ENCODE results near the gene TAOK1.

Gene TAOK1

DNA sequence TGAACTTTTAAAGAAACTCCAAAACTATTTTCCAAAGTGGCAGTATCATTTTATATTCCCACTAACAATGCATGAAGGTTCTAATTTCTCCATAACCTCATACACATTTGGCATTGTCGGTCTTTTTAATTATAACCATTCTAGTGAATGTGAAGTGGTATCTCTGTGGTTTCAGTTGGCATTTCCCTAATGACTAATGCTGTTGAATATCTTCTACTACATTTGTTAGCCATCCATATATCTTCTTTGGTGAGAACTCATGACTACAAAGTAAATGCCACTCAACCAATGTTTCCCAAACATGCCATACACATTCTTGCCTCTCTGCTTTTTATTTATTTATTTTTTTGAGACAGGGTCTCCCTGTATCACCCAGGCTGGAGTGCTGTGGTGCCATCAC lies 31.7 kb upstream of the TAOK1 start:
- Mint-ChIP-seq H3K9me3 (no peaks in the 10 kb centered on the region), H3K27ac (ENCODE audit: low read depth) (no peak overlapping the region), H3K4me3 (no peak overlapping the region), H3K36me3 (ENCODE audit: insufficient read depth) (no peaks in the 10 kb centered on the region), H3K27me3 (no peaks in the 10 kb centered on the region), H3K4me1 (no peaks in the 10 kb centered on the region)
- DNase-seq (ENCODE audit: low spot score in 2 of 2) (no peak), ATAC-seq (replicated peaks; ENCODE audit: extremely low read depth, poor library complexity, severe bottlenecking) (no peak)

DNA sequence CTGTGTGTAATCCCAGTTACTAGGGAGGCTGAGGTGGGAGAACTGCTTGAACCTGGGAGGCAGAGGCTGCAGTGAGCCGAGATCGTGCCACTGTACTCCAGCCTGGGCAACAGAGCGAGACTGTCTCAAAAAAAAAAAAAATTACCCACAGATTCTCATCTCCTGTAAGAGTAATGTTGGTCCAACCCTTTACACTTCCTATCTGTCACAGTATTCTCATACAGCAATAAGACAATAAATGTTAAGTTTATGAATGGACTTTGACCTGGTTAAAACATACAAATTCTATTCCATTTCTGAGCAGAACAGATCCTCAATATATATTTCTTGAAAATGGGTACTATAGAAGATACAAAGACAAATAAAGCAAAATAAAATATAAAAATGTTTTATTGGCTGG lies 30.4 kb upstream of the TAOK1 start:
- ATAC-seq (replicated peaks; ENCODE audit: extremely low read depth, poor library complexity, severe bottlenecking) (no peak), DNase-seq (ENCODE audit: low spot score in 2 of 2) (no peak)
- Mint-ChIP-seq H3K4me1 (no peaks in the 10 kb centered on the region), H3K27ac (ENCODE audit: low read depth) (no peak overlapping the region), H3K4me3 (no peak overlapping the region), H3K36me3 (ENCODE audit: insufficient read depth) (no peaks in the 10 kb centered on the region), H3K9me3 (no peaks in the 10 kb centered on the region), H3K27me3 (no peaks in the 10 kb centered on the region)

DNA sequence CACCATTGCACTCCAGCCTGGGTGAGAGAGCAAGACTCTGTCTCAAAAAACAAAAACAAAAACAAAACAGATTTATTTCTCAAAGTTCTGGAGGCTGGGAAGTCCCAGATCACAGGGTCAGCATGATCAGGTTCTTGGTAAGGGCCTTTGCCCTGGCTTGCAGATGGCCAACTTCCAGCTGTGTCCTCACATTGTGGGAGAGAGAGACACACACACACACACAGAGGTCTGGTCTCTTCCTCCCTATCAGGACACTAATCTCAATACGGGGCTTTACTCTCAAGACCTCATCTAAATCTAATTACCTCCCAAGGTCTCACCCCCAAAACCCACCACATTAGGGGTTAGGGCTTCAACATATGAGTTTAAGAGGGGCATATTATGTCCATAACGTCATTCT lies 26.4 kb upstream of the TAOK1 start:
- no peak overlapping the region for H3K27ac Mint-ChIP-seq (ENCODE audit: low read depth)
- no peaks in the 10 kb centered on the region for H3K27me3 Mint-ChIP-seq
- no peaks in the 10 kb centered on the region for H3K36me3 Mint-ChIP-seq (ENCODE audit: insufficient read depth)
- H3K4me1 Mint-ChIP-seq: no peaks in the 10 kb centered on the region
- H3K9me3 Mint-ChIP-seq: no peaks in the 10 kb centered on the region
- DNase-seq (ENCODE audit: low spot score in 2 of 2) (no peak), ATAC-seq (replicated peaks; ENCODE audit: extremely low read depth, poor library complexity, severe bottlenecking) (no peak)
- no peak overlapping the region for H3K4me3 Mint-ChIP-seq

DNA sequence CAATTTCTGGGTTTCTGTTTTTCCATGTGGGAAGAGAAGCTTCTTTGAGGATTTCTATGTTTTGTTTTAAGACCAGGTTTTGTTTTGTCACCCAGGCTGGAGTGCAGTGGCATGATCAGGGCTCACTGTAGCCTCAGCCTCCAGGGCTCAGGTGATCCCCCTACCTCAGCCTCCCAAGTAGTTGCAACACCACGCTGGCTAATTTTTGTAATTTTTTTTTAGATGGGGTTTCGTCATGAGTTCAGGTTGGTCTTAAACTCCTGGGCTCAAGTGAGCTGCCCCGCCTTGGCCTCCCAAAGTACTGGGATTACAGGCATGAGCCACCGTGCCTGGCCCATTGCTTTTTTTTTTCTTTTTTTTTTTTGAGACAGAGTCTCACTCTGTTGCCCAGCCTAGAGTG lies 25.5 kb upstream of the TAOK1 start:
- no peak for ATAC-seq (replicated peaks; ENCODE audit: extremely low read depth, poor library complexity, severe bottlenecking)
- H3K27me3 Mint-ChIP-seq: no peaks in the 10 kb centered on the region
- H3K27ac Mint-ChIP-seq (ENCODE audit: low read depth): no peak overlapping the region
- H3K4me1 Mint-ChIP-seq: no peaks in the 10 kb centered on the region
- no peak overlapping the region for H3K4me3 Mint-ChIP-seq
- no peaks in the 10 kb centered on the region for H3K36me3 Mint-ChIP-seq (ENCODE audit: insufficient read depth)
- H3K9me3 Mint-ChIP-seq: no peaks in the 10 kb centered on the region
- no peak for DNase-seq (ENCODE audit: low spot score in 2 of 2)

DNA sequence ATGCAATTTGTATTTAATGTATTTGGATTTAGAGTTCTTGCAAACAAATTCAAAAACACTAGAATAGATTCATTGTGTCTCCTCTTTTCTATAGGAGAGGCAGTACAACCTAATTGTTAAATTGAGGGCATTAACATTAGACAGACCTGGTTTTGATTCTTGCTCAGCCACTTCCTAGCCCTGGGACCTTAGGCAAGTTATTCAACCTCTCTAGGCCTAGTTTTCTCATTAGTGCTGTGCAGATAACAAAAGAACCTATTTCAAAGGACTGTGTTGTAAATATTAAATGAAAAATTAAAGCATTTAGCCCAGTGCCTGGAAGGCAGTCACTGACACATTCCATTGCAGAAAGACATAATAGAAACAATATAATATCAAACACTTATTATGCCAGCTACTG lies 22.0 kb upstream of the TAOK1 start:
- ATAC-seq (replicated peaks; ENCODE audit: extremely low read depth, poor library complexity, severe bottlenecking): no peak
- Mint-ChIP-seq H3K36me3 (ENCODE audit: insufficient read depth) (no peaks in the 10 kb centered on the region), H3K4me1 (no peaks in the 10 kb centered on the region), H3K27me3 (no peaks in the 10 kb centered on the region), H3K9me3 (no peaks in the 10 kb centered on the region), H3K27ac (ENCODE audit: low read depth) (no peak overlapping the region), H3K4me3 (no peak overlapping the region)
- DNase-seq (ENCODE audit: low spot score in 2 of 2): no peak

DNA sequence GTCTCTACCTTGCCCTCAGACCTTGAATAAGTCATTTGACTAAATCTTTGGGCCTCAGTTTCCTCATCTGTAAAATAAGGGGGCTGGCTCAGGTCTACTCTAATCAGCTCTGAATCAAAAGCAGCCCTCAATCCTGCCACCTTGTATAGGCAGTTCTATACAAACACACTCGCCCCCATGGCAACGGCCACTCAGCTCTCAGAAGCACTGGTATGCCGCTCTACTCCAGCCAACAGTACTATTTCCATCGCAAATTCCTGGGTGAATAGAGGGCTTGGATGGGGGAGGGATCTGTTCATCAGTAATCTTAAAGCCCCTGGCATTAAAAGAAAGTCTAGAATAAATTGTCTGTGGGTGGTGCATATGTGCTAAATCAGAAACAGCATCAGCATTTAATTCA lies 21.2 kb upstream of the TAOK1 start:
- Mint-ChIP-seq H3K36me3 (ENCODE audit: insufficient read depth) (no peaks in the 10 kb centered on the region), H3K9me3 (no peaks in the 10 kb centered on the region), H3K27ac (ENCODE audit: low read depth) (no peak overlapping the region), H3K4me3 (no peak overlapping the region), H3K4me1 (no peaks in the 10 kb centered on the region), H3K27me3 (no peaks in the 10 kb centered on the region)
- ATAC-seq (replicated peaks; ENCODE audit: extremely low read depth, poor library complexity, severe bottlenecking) (no peak), DNase-seq (ENCODE audit: low spot score in 2 of 2) (no peak)

DNA sequence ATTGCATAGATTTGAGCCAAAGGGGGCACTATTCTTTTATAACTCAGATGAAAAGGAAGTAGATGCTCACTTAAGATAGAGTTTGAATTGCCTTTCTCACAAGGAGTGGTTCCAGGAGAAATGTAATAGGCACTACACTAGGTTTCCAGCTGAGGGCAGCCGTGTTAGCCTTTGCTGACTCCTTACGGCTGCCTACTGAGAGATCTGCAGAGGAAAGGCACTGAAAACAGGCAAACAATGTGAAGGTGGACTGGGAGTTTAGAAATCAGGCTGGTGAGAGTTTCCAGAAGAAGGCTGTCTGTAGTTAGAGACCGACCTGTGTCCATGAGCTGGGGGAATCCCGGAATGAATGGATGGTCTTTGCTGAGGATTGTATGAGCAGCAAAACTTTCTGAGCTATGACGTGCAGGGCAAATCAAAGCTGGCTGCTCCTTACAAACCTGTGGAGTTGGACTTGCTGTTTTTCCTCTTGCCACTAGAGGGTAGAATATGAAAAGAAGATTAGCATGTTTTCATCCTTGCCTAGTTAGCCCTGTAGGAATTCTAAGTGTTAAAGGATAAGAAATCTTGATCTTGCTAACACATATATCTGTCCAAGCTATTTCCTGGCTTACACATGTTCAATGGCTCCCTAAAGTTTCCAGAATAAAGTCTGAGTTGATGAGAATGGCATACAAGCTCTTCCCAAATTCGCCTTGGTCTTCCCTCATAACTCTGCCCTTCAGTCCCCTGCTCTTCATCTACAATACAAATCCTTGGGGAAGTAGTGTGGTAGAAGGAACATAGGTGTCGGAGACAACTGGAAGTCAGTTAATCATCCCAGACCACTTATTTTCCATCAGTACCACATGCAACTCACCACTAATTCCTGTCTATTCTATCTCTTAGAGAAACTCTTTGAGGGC lies 20.1 kb upstream of the TAOK1 start:
- H3K4me3 Mint-ChIP-seq: no peak overlapping the region
- H3K27ac Mint-ChIP-seq (ENCODE audit: low read depth): no peak overlapping the region
- no peaks in the 10 kb centered on the region for H3K4me1 Mint-ChIP-seq
- ATAC-seq (replicated peaks; ENCODE audit: extremely low read depth, poor library complexity, severe bottlenecking) (peak; percentile 97), DNase-seq (ENCODE audit: low spot score in 2 of 2) (peak; percentile 37 to 46)
- no peaks in the 10 kb centered on the region for H3K9me3 Mint-ChIP-seq
- H3K27me3 Mint-ChIP-seq: no peaks in the 10 kb centered on the region
- H3K36me3 Mint-ChIP-seq (ENCODE audit: insufficient read depth): no peaks in the 10 kb centered on the region

DNA sequence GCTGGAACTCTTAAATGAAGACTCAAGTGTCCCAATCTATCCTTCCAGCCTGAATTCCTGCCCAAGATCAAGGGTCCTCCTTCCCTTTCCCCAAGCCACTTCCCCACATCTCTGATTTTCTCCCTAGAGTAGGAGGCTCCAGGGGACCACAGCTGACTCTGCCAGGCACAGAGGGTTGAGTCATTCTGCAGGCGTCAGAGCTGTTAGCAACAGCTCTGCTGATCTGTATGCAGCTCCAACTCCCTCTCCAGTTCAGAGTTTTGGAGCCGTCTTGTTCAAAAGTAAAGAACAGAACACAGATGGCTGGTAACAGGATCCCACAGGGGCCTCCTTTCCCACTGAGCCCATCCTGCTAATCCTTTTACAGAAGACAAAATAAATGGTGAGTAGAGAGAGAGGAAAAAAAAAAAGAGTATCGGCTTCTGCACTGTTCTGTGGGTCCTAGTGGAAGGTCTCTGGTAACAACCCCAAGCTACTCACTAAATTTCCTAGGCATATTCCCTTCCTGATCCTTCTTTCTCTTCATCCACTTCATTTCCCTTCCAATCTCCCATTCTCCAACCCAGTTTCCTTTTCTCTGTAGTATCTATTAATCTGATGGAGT lies 13.4 kb upstream of the TAOK1 start:
- Mint-ChIP-seq H3K4me3 (no peak overlapping the region), H3K9me3 (no peaks in the 10 kb centered on the region), H3K27ac (ENCODE audit: low read depth) (no peak overlapping the region), H3K4me1 (no peaks in the 10 kb centered on the region), H3K36me3 (ENCODE audit: insufficient read depth) (no peaks in the 10 kb centered on the region), H3K27me3 (peaks cover 16% of the 10 kb centered on the region)
- DNase-seq (ENCODE audit: low spot score in 2 of 2) (no peak), ATAC-seq (replicated peaks; ENCODE audit: extremely low read depth, poor library complexity, severe bottlenecking) (no peak)

DNA sequence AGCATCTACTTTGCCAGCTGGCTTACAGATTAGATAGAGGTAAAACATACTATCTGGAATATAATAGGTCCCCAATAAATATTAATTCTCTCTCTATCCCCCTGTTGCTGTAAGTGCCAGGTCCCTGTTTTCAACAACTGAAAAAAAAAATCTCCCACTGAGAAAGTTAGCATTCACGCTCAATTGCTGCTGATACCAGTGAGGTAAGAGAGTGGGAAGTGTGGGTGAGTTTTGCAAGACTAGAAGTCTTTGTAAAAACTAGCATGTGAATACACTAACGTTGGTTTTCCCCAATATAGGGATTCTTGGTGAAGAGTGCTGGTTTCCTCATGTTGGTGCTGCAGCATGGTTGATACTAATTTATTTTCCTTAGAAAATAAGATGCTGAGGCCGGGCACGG lies 11.7 kb upstream of the TAOK1 start:
- H3K4me1 Mint-ChIP-seq: no peaks in the 10 kb centered on the region
- DNase-seq (ENCODE audit: low spot score in 2 of 2) (no peak), ATAC-seq (replicated peaks; ENCODE audit: extremely low read depth, poor library complexity, severe bottlenecking) (no peak)
- no peaks in the 10 kb centered on the region for H3K9me3 Mint-ChIP-seq
- peaks cover 16% of the 10 kb centered on the region for H3K27me3 Mint-ChIP-seq
- no peak overlapping the region for H3K27ac Mint-ChIP-seq (ENCODE audit: low read depth)
- no peak overlapping the region for H3K4me3 Mint-ChIP-seq
- no peaks in the 10 kb centered on the region for H3K36me3 Mint-ChIP-seq (ENCODE audit: insufficient read depth)

DNA sequence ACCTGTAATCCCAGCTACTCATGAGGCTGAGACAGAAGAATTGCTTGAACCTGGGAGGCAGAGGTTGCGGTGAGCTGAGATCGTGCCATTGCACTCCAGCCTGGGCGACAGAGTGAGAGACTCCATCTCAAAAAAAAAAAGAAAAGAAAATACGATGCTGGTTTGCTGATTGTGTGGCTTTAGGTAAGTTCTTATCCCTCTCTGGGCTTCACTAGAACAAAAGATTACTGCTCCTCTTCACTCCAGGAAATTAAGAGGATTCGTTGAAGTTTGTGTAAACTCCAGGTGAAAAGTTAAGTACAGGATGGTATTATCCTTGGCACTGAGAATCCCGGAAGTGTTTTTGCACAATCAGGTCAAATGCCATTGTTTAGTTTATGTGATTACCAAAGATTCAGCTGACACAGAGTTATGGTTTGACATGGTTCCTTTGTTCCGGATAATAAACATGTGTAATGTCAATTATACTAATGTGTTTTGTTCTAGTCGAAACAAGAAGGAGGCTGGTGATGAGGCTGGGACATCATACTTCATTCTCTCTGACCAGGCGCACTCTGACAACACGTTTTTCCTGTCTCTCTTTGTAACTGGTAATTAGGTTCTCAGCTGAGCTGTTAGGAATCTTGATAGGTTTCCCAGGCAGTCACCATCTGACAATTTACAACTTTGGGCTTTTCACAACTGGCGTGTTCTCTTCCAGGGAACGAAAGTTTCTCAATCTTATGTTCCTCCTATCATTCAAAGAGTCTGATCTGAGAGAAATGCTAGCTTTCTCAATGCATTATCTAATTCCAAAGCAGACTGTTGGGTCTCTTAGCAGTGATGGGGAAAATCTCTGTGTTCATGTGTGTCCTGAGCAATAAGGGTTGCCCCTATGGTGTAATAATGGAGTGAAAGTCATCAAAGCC lies 10.8 kb upstream of the TAOK1 start:
- DNase-seq (ENCODE audit: low spot score in 2 of 2): no peak
- H3K27me3 Mint-ChIP-seq: peaks cover 16% of the 10 kb centered on the region

DNA sequence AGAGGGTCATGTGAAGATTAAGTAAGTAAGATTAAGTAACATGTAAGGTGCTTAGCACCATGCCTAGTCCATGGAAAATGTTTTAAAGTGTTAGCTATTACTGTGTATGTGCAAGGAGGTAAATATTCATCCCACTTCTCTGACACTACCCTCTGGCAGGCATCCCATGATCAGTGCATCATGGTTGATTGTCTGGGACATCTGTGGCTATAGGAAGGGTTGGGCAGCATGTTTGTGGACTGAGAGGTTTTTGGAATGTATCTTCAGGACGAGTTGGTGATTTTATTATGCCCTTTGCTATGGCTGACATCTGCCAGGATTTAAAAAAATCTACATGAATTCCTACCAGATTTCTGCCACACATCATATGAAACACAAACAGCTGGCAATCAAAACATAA lies 6.5 kb upstream of the TAOK1 start:
- ATAC-seq (replicated peaks; ENCODE audit: extremely low read depth, poor library complexity, severe bottlenecking) (no peak), DNase-seq (ENCODE audit: low spot score in 2 of 2) (no peak)
- no peaks in the 10 kb centered on the region for H3K27me3 Mint-ChIP-seq
- no peak overlapping the region for H3K27ac Mint-ChIP-seq (ENCODE audit: low read depth)
- H3K36me3 Mint-ChIP-seq (ENCODE audit: insufficient read depth): no peaks in the 10 kb centered on the region
- H3K4me1 Mint-ChIP-seq: no peaks in the 10 kb centered on the region
- no peaks in the 10 kb centered on the region for H3K9me3 Mint-ChIP-seq
- no peak overlapping the region for H3K4me3 Mint-ChIP-seq

More for the DNA sequence above, 10.8 kb upstream of the TAOK1 start:
- H3K27ac Mint-ChIP-seq (ENCODE audit: low read depth): no peak overlapping the region
- H3K4me3 Mint-ChIP-seq: no peak overlapping the region
- no peaks in the 10 kb centered on the region for H3K9me3 Mint-ChIP-seq
- no peaks in the 10 kb centered on the region for H3K4me1 Mint-ChIP-seq
- no peak for ATAC-seq (replicated peaks; ENCODE audit: extremely low read depth, poor library complexity, severe bottlenecking)
- no peaks in the 10 kb centered on the region for H3K36me3 Mint-ChIP-seq (ENCODE audit: insufficient read depth)

DNA sequence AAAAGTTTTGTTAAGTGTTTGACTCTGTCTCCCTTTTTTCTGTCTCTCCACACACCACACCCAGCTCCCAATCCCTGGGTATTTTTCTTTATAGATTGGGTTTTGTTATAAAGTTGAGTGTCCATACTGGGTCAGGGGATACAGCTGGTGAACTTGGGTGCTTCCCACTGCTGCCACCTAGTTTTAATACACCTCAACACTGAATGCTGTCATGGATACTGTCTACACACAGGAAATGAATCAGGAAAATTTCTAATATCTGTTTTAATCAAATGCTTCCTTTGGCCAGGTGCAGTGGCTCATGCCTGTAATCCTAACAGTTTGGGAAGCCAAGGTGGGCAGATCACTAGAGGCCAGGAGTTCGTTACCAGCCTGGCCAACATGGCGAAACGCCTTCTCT lies 5.3 kb upstream of the TAOK1 start:
- Mint-ChIP-seq H3K9me3 (no peaks in the 10 kb centered on the region), H3K4me3 (no peak overlapping the region), H3K27me3 (no peaks in the 10 kb centered on the region), H3K27ac (ENCODE audit: low read depth) (no peak overlapping the region), H3K36me3 (ENCODE audit: insufficient read depth) (peaks cover 4% of the 10 kb centered on the region), H3K4me1 (peaks cover 6% of the 10 kb centered on the region)
- ATAC-seq (replicated peaks; ENCODE audit: extremely low read depth, poor library complexity, severe bottlenecking): no peak
- no peak for DNase-seq (ENCODE audit: low spot score in 2 of 2)
